Activated CD8-positive, alpha-beta T cell treated with anti-CD3 and anti-CD28 coated beads for 36 hours (primary cell): ENCODE measurements around the gene MRPL19. TPM values are rescaled to one million over a fixed set of nuclear protein-coding genes. Genes with fewer than 3 reads are reported as not detected.

Experiments used
- ATAC-seq: fragments of 200-7000 bp; cut with Tn5 transposase; one replicate; pipeline ENCODE4 v1.10.0; 2021; ENCODE audit warnings: mild to moderate bottlenecking, moderate library complexity
- CTCF ChIA-PET: fragments of 350-600 bp; sonication (Branson Sonifier 250); formaldehyde crosslinking; loops from one replicate; lab custom pipeline; 2021; ENCODE audit warnings: antibody characterized with exemption; lab: Charles Lee
- POLR2A ChIA-PET: fragments of 350-600 bp; sonication (Branson Sonifier 250); formaldehyde crosslinking; loops from one replicate; lab custom pipeline; 2021; ENCODE audit warnings: antibody characterized with exemption; lab: Charles Lee
- DNase-seq: peaks from one replicate; pipeline ENCODE4 v3.0.0-alpha.2; 2020
- H3K27ac Mint-ChIP-seq: one replicate; pipeline ENCODE4 v1.8.0; 2021; ENCODE audit warnings: mild to moderate bottlenecking, mixed read lengths
- H3K27me3 Mint-ChIP-seq: one replicate; pipeline ENCODE4 v1.8.0; 2021; ENCODE audit warnings: mixed read lengths
- H3K36me3 Mint-ChIP-seq: one replicate; pipeline ENCODE4 v1.8.0; 2021; ENCODE audit warnings: low read depth, mixed read lengths
- H3K4me1 Mint-ChIP-seq: one replicate; pipeline ENCODE4 v1.8.0; 2021; ENCODE audit warnings: low read depth, mixed read lengths
- H3K4me3 Mint-ChIP-seq: one replicate; pipeline ENCODE4 v1.8.0; 2021; ENCODE audit warnings: mild to moderate bottlenecking, moderate library complexity, mixed read lengths
- H3K9me3 Mint-ChIP-seq: one replicate; pipeline ENCODE4 v1.8.0; 2021; ENCODE audit warnings: mixed read lengths
- intact Hi-C: fragments of 100-400 bp; cut with micrococcal nuclease; formaldehyde crosslinking; loops from one replicate; pipeline ENCODE4 v1.10.0; 2022
- total RNA-seq, 2 experiments: library from RNA; stranded (reverse); gene quantifications; one replicate each; pipeline ENCODE4 v1.2.3, GENCODE V29; 2021
- TF ChIP-seq, protein P1 (sequence below): fragments of 200-600 bp; IDR thresholded peaks from one replicate; pipeline ENCODE4 v1.8.0; 2022; ENCODE audit warnings: antibody characterized with exemption, mild to moderate bottlenecking

The MRPL19 gene
- total RNA-seq: 10 to 100 TPM; 64.3 to 75.4 TPM

DNA sequence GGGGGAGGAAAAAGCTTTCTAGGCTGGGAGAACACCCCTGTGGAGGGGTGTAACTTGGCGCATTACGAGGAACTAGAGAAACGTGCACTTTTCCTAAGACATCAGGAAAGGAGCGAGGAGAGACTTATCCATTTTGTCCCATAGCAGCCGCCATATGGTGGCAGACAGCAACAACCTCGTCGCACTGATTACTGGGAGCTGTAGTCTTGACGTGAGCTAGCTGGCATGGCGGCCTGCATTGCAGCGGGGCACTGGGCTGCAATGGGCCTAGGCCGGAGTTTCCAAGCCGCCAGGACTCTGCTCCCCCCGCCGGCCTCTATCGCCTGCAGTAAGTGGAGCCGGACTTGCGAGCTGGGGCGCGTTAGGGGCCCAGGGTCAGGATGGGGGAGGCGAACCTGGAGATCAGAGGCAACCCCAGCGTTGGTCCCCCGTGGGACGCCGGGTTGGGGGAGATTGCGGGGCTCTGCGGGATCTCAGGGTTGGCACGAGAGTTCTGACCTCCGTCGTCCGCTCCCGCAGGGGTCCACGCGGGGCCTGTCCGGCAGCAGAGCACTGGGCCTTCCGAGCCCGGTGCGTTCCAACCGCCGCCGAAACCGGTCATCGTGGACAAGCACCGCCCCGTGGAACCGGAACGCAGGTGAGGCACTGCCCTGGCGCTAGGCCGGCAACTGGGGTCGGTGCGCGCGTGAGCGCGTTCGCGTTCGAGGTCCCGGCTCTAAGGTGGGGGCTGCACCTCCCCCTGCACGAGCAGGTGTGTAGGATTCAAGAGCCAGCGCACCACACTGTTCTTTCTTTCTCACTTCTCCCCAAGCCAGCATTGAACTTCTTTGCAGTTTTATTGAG is at the start of gene MRPL19:
MRPL19 (plus strand) TSS at position 201 of the 843 bp plus-strand sequence; CDS start at position 226, 25 bp downstream.
- Mint-ChIP-seq H3K36me3 (peaks cover 34% of the 10 kb centered on the region), H3K9me3 (no peaks in the 10 kb centered on the region), H3K4me3 (peak within 1 kb of the TSS; percentile 91), H3K27me3 (no peaks in the 10 kb centered on the region), H3K4me1 (peaks cover 28% of the 10 kb centered on the region), H3K27ac (peak within 1 kb of the TSS; percentile 79)
- ChIA-PET CTCF (interaction anchor here (1.2 to 5.1 kb wide), 6 partner anchors 9 to 63 kb away, joined by 3 to 34 read pairs (median 10); partner anchors contain the start of gene GCFC2), POLR2A (interaction anchor here (0.8 to 2.4 kb wide), 4 partner anchors 10 to 23 kb away, joined by 3 to 5 read pairs (median 4); no protein-coding TSS in a partner anchor)
- intact Hi-C loops: no loop called here
- ATAC-seq: peak; percentile 96
- peak; percentile 81 for DNase-seq
- TF ChIP-seq, protein P1, sequence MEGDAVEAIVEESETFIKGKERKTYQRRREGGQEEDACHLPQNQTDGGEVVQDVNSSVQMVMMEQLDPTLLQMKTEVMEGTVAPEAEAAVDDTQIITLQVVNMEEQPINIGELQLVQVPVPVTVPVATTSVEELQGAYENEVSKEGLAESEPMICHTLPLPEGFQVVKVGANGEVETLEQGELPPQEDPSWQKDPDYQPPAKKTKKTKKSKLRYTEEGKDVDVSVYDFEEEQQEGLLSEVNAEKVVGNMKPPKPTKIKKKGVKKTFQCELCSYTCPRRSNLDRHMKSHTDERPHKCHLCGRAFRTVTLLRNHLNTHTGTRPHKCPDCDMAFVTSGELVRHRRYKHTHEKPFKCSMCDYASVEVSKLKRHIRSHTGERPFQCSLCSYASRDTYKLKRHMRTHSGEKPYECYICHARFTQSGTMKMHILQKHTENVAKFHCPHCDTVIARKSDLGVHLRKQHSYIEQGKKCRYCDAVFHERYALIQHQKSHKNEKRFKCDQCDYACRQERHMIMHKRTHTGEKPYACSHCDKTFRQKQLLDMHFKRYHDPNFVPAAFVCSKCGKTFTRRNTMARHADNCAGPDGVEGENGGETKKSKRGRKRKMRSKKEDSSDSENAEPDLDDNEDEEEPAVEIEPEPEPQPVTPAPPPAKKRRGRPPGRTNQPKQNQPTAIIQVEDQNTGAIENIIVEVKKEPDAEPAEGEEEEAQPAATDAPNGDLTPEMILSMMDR: no peak

DNA sequence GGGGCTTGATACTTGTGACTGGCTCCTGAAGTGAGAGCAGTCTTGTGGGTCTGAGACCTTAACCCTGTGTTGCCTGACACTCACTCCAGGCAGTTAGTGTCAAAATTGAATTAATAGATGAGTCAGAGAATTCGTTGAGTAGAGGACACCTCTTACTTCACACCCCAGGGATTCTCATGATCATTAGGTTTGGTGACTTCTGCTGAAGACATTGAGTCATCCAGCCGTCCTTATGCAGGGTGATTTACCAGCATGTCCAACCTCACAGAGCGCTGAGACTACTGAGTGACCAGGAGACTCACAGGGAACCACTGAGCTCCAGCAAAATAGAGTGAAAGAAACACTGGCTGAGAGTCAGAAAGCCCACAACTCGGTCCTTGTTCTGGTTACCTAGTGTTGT is 49.8 kb upstream of the MRPL19 start:
- ChIA-PET CTCF (interaction anchor here (0.7 to 2.5 kb wide), 2 partner anchors 10 to 12 kb away, joined by 3 to 14 read pairs; no protein-coding TSS in a partner anchor), POLR2A (no interaction called here)
- Mint-ChIP-seq H3K4me1 (no peaks in the 10 kb centered on the region), H3K9me3 (no peaks in the 10 kb centered on the region), H3K27ac (no peak overlapping the region), H3K27me3 (peaks cover 2% of the 10 kb centered on the region), H3K36me3 (no peaks in the 10 kb centered on the region), H3K4me3 (no peak overlapping the region)
- ATAC-seq: no peak
- TF ChIP-seq, protein P1: no peak
- no peak for DNase-seq
- intact Hi-C loops: no loop called here

DNA sequence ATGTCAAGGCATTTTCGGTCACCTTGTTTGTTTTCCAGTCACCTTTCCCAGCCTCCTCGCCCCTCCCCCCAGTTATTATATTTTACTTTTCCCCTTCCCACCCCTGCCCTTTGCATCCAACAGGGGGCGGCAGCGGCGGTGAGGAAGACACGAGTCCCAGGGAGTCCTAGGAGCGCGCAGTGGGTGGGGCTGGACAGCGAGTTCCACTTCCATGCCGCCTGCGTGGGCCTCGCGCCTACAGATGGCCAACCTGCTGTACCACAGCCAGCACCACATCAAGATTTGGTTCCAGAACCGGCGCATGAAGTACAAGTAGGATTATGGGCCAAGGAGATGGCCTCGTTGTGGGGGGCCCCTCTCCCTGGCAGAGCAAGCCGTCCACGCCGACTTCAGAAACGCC is 48.6 kb upstream of the MRPL19 start:
- no peaks in the 10 kb centered on the region for H3K4me1 Mint-ChIP-seq

DNA sequence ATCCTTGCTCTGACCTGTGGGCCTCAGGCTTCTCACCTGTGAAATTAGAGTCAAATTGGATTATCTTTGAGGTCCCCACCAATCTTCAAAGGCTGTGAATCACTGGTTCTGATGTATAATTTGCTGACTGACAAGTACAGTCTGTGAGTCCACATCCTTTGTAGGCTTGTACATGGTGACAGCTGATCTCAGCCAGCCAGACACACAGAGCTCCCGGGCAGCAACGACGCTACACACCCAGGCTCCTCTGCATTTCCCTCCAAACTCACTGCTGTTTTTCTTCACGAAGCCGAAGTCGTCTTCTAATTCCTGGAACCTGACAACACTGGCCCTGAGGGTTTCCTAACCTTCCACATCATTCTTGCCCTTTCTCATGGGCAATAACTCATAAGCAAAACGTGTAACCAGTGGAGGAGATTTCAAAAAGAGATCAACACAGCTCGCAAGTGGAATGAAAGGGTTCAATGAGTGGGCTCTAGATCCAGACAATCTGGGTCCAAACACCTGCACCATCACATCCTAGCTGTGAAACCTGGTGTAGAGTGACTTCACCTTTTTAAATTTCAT is 47.9 kb upstream of the MRPL19 start:
- Mint-ChIP-seq H3K27ac (no peak overlapping the region), H3K36me3 (no peaks in the 10 kb centered on the region), H3K9me3 (no peaks in the 10 kb centered on the region), H3K4me3 (no peak overlapping the region), H3K4me1 (no peaks in the 10 kb centered on the region), H3K27me3 (peaks cover 3% of the 10 kb centered on the region)
- no peak for DNase-seq
- ATAC-seq: no peak
- TF ChIP-seq, protein P1: no peak
- POLR2A ChIA-PET: no interaction called here
- CTCF ChIA-PET: interaction anchor here (1.1 kb wide), 1 partner anchor 10 kb away, joined by 4 read pairs; no protein-coding TSS in a partner anchor
- intact Hi-C loops: no loop called here

More for the DNA sequence above, 48.6 kb upstream of the MRPL19 start:
- TF ChIP-seq, protein P1: no peak
- no peaks in the 10 kb centered on the region for H3K9me3 Mint-ChIP-seq
- H3K4me3 Mint-ChIP-seq: no peak overlapping the region
- H3K27ac Mint-ChIP-seq: no peak overlapping the region
- intact Hi-C loops: no loop called here
- H3K27me3 Mint-ChIP-seq: no peaks in the 10 kb centered on the region
- CTCF ChIA-PET: no interaction called here
- DNase-seq (no peak), ATAC-seq (no peak)
- H3K36me3 Mint-ChIP-seq: no peaks in the 10 kb centered on the region
- POLR2A ChIA-PET: no interaction called here
